K562 (cell line): ENCODE data around the gene TBRG4. TPM values are rescaled to one million over a fixed set of nuclear protein-coding genes. Genes with fewer than 3 reads are reported as not detected.

Experiments used
- ATAC-seq: fragments of 200-7000 bp; cut with Tn5 transposase; 3 replicates; pipeline ENCODE4 v1.9.1; 2020; ENCODE audit warnings: moderate library complexity
- BruUV-seq: library from RNA; stranded (reverse); fragments of 400-500 nt; replicated peaks from 2 replicates; lab custom pipeline; 2021; lab: Mats Ljungman, UMichigan
- CTCF ChIA-PET: fragments of 300-600 bp; formaldehyde crosslinking; extraction: SDS; loops from one replicate; lab custom pipeline; 2021; ENCODE audit warnings: low intra/inter-chr PET ratio; lab: Yijun Ruan, JAX
- POLR2A ChIA-PET: fragments of 300-600, 350-650 bp; sonication (Branson Sonifier 250); formaldehyde crosslinking; extraction: SDS; loops from one replicate; lab custom pipeline; 2021; ENCODE audit warnings: antibody characterized with exemption, inconsistent platforms; lab: Yijun Ruan, JAX
- DNase-seq, 4 experiments: peaks; one replicate each; pipeline versions ENCODE4 v3.0.0 to v3.0.0-alpha.2; 2011 to 2018; ENCODE audit warnings: low spot score in 3 of 4, mixed read lengths in 3 of 4; ENCODE audit errors: extremely low read depth in 1 of 4
- FAIRE-seq: peaks from 2 replicates; lab custom pipeline; 2011; peaks lifted over from hg19 to GRCh38; lab: Jason Lieb, UNC
- H2AFZ ChIP-seq: 2 replicates; pipeline ENCODE4 v1.6.0; 2011; ENCODE audit warnings: low read depth, low read length, control low read depth, inconsistent platforms
- H3K27ac ChIP-seq: fragments of 200-600 bp; 3 replicates; pipeline ENCODE4 v1.8.0; 2011; ENCODE audit warnings: low read depth, mild to moderate bottlenecking, control low read depth, inconsistent platforms, low read length, moderate library complexity, mixed read lengths; ENCODE audit errors: extremely low read depth
- H3K27me3 ChIP-seq, 2 experiments: fragments of 300-600 bp in 1 of 2; 2 replicates in 1 of 2; 3 replicates in 1 of 2; pipeline versions ENCODE4 v1.6.0 to v1.8.0; 2011; ENCODE audit warnings: inconsistent platforms in 2 of 2, low read length in 2 of 2, mild to moderate bottlenecking in 1 of 2, mixed read lengths in 1 of 2, moderate library complexity in 1 of 2; ENCODE audit not compliant: control insufficient read depth in 2 of 2, insufficient read depth in 2 of 2
- H3K36me3 ChIP-seq: fragments of 300-600 bp; 3 replicates; pipeline ENCODE4 v1.8.0; 2011; ENCODE audit warnings: mild to moderate bottlenecking, low read length, inconsistent platforms; ENCODE audit not compliant: control insufficient read depth, insufficient read depth
- H3K4me1 ChIP-seq, 2 experiments: fragments of 200-600 bp in 1 of 2; replicated peaks in 1 of 2; 2 replicates in 1 of 2; 3 replicates in 1 of 2; pipeline versions ENCODE4 v1.5.1 to v1.8.0; 2011; ENCODE audit warnings: inconsistent platforms in 2 of 2, low read length in 2 of 2, mild to moderate bottlenecking in 1 of 2, mixed read lengths in 1 of 2, moderate library complexity in 1 of 2; ENCODE audit not compliant: control insufficient read depth in 2 of 2, insufficient read depth in 2 of 2
- H3K4me2 ChIP-seq: 2 replicates; pipeline ENCODE4 v1.6.1; 2011; ENCODE audit warnings: low read length, control low read depth, inconsistent platforms, mixed read lengths; ENCODE audit not compliant: insufficient read depth
- H3K4me3 ChIP-seq: fragments of 200-600 bp; sonication (generic), shearing (Covaris generic); 2 replicates; pipeline ENCODE4 v1.5.1; 2016; ENCODE audit warnings: control low read depth, inconsistent platforms
- H3K79me2 ChIP-seq: fragments of 200-600 bp; 3 replicates; pipeline ENCODE4 v1.8.0; 2011; ENCODE audit warnings: low read length, inconsistent platforms; ENCODE audit not compliant: control insufficient read depth, insufficient read depth
- H3K9ac ChIP-seq, 2 experiments: 2 replicates each; pipeline versions ENCODE4 v1.6.0 to v1.6.1; 2011; ENCODE audit warnings: low read depth in 2 of 2, low read length in 2 of 2, control low read depth in 1 of 2, inconsistent platforms in 1 of 2, mild to moderate bottlenecking in 1 of 2, mixed read lengths in 1 of 2; ENCODE audit not compliant: insufficient read depth in 1 of 2
- H3K9me1 ChIP-seq: one replicate; pipeline ENCODE4 v1.6.0; 2011; ENCODE audit warnings: inconsistent platforms, mild to moderate bottlenecking, low read length, moderate library complexity; ENCODE audit not compliant: control insufficient read depth, insufficient read depth
- H3K9me3 ChIP-seq: replicated peaks from 2 replicates; pipeline ENCODE4 v1.5.1; 2011; ENCODE audit warnings: low read depth, low read length, inconsistent platforms; ENCODE audit not compliant: control insufficient read depth, insufficient read depth
- H4K20me1 ChIP-seq: replicated peaks from 2 replicates; pipeline ENCODE4 v1.6.1; 2011; ENCODE audit warnings: low read length, inconsistent platforms, mixed read lengths; ENCODE audit not compliant: control insufficient read depth, insufficient read depth
- EWSR1 ChIP-seq: fragments of 450-650 bp; IDR thresholded peaks from 2 replicates; pipeline ENCODE4 v1.6.1; 2018; ENCODE audit warnings: borderline replicate concordance, mild to moderate bottlenecking, low read depth, moderate library complexity; ENCODE audit not compliant: partially characterized antibody
- PCBP2 ChIP-seq: fragments of 200-400 bp; formaldehyde crosslinking; IDR thresholded peaks from 2 replicates; pipeline ENCODE4 v1.6.1; 2018; ENCODE audit warnings: low read length, low read depth, mild to moderate bottlenecking, moderate library complexity; ENCODE audit not compliant: poor library complexity, severe bottlenecking
- PYGO2 ChIP-seq: fragments of 450-650 bp; IDR thresholded peaks from 2 replicates; pipeline ENCODE4 v1.6.1; 2016; ENCODE audit warnings: mild to moderate bottlenecking, missing genetic modification characterization, moderate library complexity, missing compliant biosample characterization
- SPI1 ChIP-seq: IDR thresholded peaks from 2 replicates; pipeline ENCODE4 v1.6.1; 2011; ENCODE audit warnings: low read depth, low read length, control low read depth, borderline replicate concordance
- STAT5B ChIP-seq: fragments of 250-450 bp; sonication (Bioruptor Pico); IDR thresholded peaks from 2 replicates; pipeline ENCODE4 v1.8.0; 2021; ENCODE audit warnings: mild to moderate bottlenecking, inconsistent platforms
- ZC3H11A ChIP-seq: IDR thresholded peaks from 2 replicates; pipeline ENCODE4 v1.6.1; 2012; ENCODE audit warnings: low read depth, low read length, improper control_type of control experiment
- ZNF133 ChIP-seq: fragments of 250-450 bp; sonication (Bioruptor Pico); IDR thresholded peaks from 2 replicates; pipeline ENCODE4 v1.4.0; 2020; ENCODE audit warnings: mild to moderate bottlenecking
- ZNF695 ChIP-seq: fragments of 450-650 bp; formaldehyde crosslinking; IDR thresholded peaks from 2 replicates; pipeline ENCODE4 v1.4.0; 2020; ENCODE audit warnings: mild to moderate bottlenecking, moderate library complexity
- ZNF696 ChIP-seq: fragments of 250-450 bp; sonication (Bioruptor Pico); conservative IDR thresholded peaks from 2 replicates; pipeline ENCODE4 v1.4.0; 2020; ENCODE audit warnings: mild to moderate bottlenecking, moderate library complexity
- WGBS: fragments of 100-300 bp; shearing (Covaris generic); methylation state at CpG from one replicate; pipeline ENCODE4 v1.1.6; 2016; ENCODE audit warnings: low coverage, mixed read lengths; ENCODE audit not compliant: insufficient coverage; ENCODE audit errors: missing lambda C conversion rate; 5-methylcytosine and 5-hydroxymethylcytosine counted together
- in situ Hi-C: fragments of 300-500 bp; cut with MboI; formaldehyde crosslinking; loops from 4 replicates; pipeline ENCODE4 v1.15.0; 2018; ENCODE audit warnings: inconsistent platforms, mixed read lengths
- intact Hi-C: fragments of 100-400 bp; cut with micrococcal nuclease; formaldehyde crosslinking; loops from 2 replicates; pipeline ENCODE4 v1.14.2; 2022
- polyA plus RNA-seq, 8 experiments: library from polyadenylated mRNA; depleted of rRNA in 4 of 8; stranded (reverse) in 5 of 8; unstranded in 3 of 8; fragments of >200 nt; fragmentation: Nextera tagmentation in 2 of 8; fragmentation: Illumina TruSeq in 1 of 8; extraction: Ambion mirVana in 2 of 8; extraction: Trizol in 1 of 8; gene quantifications; 2 replicates each; pipeline versions ENCODE4 v1.2.1 to v1.2.3, GENCODE V29; 2011 to 2014; ENCODE audit warnings: inconsistent platforms in 1 of 8, missing spikeins in 1 of 8
- total RNA-seq, 7 experiments: library from RNA; depleted of rRNA in 6 of 7; stranded (reverse); fragments of >200 nt in 6 of 7; fragmentation: Illumina TruSeq in 2 of 7; extraction: Trizol in 2 of 7; gene quantifications; 2 replicates each; pipeline versions ENCODE4 v1.2.1 to v1.2.3, GENCODE V29; 2011 to 2021; ENCODE audit warnings: low replicate concordance in 1 of 7
- TF ChIP-seq, protein P1 (sequence below): fragments of 200-800 bp; sonication (Bioruptor generic); IDR thresholded peaks from 2 replicates; pipeline ENCODE4 v1.6.1; 2017; ENCODE audit warnings: missing genetic modification characterization, missing compliant biosample characterization

The TBRG4 gene
- total and polyA plus RNA-seq, 9 of the 15 experiments (the other 6 are each of a cell fraction or from before 2014, with no cell fraction given) = 11.2 to 322 (median 216) TPM

DNA sequence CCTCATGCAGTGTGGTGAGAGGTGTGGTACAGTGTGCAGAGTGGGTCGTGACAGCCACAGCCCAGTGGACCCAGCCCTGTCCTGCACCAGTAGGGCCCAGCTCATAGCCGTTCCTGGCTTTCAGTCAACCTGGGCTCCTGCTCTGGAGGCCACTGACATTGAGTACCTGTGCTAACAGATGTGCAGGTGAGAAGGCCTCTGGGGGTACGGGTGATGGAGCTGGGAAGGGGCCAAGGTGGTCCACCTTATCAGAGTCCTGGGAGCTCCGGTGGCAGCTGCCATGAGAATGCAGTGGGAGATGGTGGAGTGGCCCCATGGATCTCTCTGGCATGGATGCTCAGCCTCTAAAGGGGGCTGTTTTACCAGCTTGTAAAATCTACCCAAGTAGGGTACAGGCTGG, 6.1 kb upstream of the TBRG4 start (continued):
- TF ChIP-seq, protein P1, sequence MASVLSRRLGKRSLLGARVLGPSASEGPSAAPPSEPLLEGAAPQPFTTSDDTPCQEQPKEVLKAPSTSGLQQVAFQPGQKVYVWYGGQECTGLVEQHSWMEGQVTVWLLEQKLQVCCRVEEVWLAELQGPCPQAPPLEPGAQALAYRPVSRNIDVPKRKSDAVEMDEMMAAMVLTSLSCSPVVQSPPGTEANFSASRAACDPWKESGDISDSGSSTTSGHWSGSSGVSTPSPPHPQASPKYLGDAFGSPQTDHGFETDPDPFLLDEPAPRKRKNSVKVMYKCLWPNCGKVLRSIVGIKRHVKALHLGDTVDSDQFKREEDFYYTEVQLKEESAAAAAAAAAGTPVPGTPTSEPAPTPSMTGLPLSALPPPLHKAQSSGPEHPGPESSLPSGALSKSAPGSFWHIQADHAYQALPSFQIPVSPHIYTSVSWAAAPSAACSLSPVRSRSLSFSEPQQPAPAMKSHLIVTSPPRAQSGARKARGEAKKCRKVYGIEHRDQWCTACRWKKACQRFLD (CRISPR knock-in tag) = no peak
- TF ChIP-seq, all 486 proteins: peak for 0

DNA sequence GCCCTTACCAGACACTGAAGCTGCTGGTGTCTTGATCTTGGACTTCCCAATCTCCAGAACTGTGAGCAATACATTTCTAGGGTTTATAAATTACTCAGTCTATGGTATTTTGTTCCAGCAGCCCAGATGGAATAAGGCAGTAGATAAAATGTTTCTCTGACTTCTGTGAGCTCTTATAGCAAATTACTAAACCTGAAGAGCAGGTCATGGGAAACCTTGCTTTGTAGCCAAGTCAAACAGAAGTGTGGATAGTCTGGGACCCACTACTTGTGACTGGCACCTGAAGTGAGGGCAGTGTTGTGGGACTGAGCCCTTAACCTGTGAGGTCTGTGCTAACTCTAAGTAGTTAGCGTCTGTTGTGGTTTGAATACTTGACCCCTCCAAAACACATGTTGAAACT, 4.6 kb upstream of the TBRG4 start:
- BruUV-seq = no TSS peak
- WGBS = 46% methylated on average over 1 of the region's 1 CpG
- Histone ChIP-seq H3K4me3 (no peak overlapping the region), H3K27me3 (no peaks in the 10 kb centered on the region), H3K9me1 (no peaks in the 10 kb centered on the region), H3K9me3 (no peaks in the 10 kb centered on the region), H3K79me2 (peaks cover 12% of the 10 kb centered on the region), H3K36me3 (no peaks in the 10 kb centered on the region), H4K20me1 (no peaks in the 10 kb centered on the region), H3K9ac (no peak overlapping the region), H2AFZ (no peak overlapping the region), H3K4me1 (peaks cover 6% of the 10 kb centered on the region in 2 experiments; a peak in 4 of 5 replicates), H3K27ac (no peak overlapping the region), H3K4me2 (no peak overlapping the region)
- intact Hi-C loops (no loop called here), in situ Hi-C loops (no loop called here)
- TF ChIP-seq ZC3H11A (no peak), ZNF696 (no peak), STAT5B (no peak), PCBP2 (no peak), EWSR1 (no peak), SPI1 (no peak), PYGO2 (tag) (no peak), ZNF133 (CRISPR knock-in tag) (no peak), ZNF695 (no peak)
- ChIA-PET POLR2A (interaction anchor here (2.4 kb wide), 1 partner anchor 12 kb away, joined by 5 read pairs; no protein-coding TSS in a partner anchor), CTCF (no interaction called here)
- FAIRE-seq (no peak), DNase-seq (no peak), ATAC-seq (no peak)
